ENCODE data around the gene RPS23.

The RPS23 gene

DNA sequence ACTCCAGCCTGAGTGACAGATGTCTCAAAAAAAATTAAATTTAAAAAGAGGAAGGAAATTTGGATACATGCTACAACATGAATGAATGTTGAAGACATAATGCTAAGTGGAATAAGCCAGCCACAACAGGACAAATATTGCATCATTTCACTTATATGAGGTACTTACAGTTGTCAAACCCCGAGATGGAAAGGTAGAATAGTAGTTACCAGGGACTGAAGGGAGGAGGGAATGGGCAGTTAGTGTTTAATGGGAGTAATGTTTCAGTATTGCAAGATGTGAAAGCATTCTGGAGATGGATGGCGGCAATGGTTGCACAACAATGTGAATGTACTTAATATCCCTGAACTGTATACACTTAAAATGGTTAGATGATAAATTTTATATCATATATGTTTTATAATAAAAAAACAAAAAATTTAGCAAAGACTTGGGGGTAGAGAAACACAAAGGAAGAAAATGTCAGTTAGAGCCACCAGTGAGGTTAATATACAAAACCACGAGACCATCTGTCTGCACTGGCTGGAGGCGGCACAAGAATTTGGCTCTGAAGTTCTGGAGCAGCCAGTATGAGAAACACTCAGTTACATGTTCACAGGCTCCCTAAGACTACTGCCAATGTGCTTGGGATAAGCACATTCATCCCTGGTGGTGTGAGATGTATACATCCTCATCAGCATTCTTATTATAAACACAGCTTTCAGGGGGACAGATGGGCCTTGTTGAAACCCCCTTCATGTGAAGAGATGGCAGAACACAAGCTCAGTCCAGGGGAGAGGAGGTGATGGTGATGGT is 37.0 kb upstream of the RPS23 start:
- no peak overlapping the region for H3K4me3 ChIP-seq
- TF ChIP-seq CTCF (IDR thresholded peaks at IDR 0.05) = no peak

DNA sequence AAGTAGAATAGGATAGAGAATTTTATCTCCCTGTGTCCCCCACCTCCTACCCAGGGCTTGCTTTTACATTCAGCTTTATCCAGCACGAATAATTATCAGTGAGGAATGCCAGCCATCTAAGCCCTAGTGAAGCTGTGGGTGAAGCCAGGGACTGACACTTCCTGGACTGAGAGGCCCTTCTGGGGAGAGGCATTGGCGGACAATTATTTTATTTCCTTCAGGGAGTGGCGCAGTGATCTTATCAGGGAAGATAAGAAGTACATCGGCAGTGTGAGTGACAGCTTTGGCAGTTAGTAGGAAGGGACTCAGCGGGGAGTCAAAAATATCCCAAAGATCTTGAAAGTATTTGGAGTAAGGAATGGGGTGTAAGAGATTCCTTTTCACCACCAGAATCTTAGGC is 34.9 kb upstream of the RPS23 start:
- Histone ChIP-seq H3K27ac (peak overlapping the region; percentile 63 to 90), H3K4me3 (peak overlapping the region; percentile 59)
- TF ChIP-seq CTCF (IDR thresholded peaks at IDR 0.05) = no peak
- DNase-seq (ENCODE audit: low spot score) = no peak

More for the DNA sequence above, 37.0 kb upstream of the RPS23 start:
- peak overlapping the region in 1 of 2 donors; percentile 67 for H3K27ac ChIP-seq
- no peak for DNase-seq (ENCODE audit: low spot score)

GRCh38 chr5:82312373-82312856 is 34.3 kb upstream of the RPS23 start:
- Histone ChIP-seq H3K27ac (peak overlapping the region; percentile 63 to 90), H3K4me3 (peak overlapping the region; percentile 59)
- peak; percentile 63 for TF ChIP-seq CTCF (IDR thresholded peaks at IDR 0.05)
- peak; percentile 84 for DNase-seq (ENCODE audit: low spot score)

- Histone ChIP-seq H3K27ac (no peak overlapping the region), H3K4me3 (no peak overlapping the region)
- no peak for DNase-seq (ENCODE audit: low spot score)
- no peak for TF ChIP-seq CTCF (IDR thresholded peaks at IDR 0.05)
These were observed 31.0 kb upstream of the RPS23 start for GRCh38 chr5:82309091-82309531.

GRCh38 chr5:82308416-82308815 is 30.3 kb upstream of the RPS23 start:
- H3K4me3 ChIP-seq = no peak overlapping the region
- no peak overlapping the region for H3K27ac ChIP-seq
- no peak for TF ChIP-seq CTCF (IDR thresholded peaks at IDR 0.05)
- no peak for DNase-seq (ENCODE audit: low spot score)

GRCh38 chr5:82307451-82307850 is 29.3 kb upstream of the RPS23 start:
- no peak for DNase-seq (ENCODE audit: low spot score)
- Histone ChIP-seq H3K27ac (peak overlapping the region in 1 of 2 donors; percentile 35), H3K4me3 (no peak overlapping the region)
- no peak for TF ChIP-seq CTCF (IDR thresholded peaks at IDR 0.05)

- TF ChIP-seq CTCF (IDR thresholded peaks at IDR 0.05) = no peak
- no peak for DNase-seq (ENCODE audit: low spot score)
- Histone ChIP-seq H3K27ac (no peak overlapping the region), H3K4me3 (no peak overlapping the region)
These were observed 28.0 kb upstream of the RPS23 start for GRCh38 chr5:82306151-82306550.

Data from coronary artery (tissue), 2 donors.